ENCODE measurements around the gene RBM19.

Gene RBM19

GRCh38 chr12:113880988-113881962, 84.8 kb downstream of the RBM19 start:
- no peak for TF ChIP-seq CTCF (conservative IDR thresholded peaks at IDR 0.05; ENCODE audit: low read depth, low read length)
- H3K36me3 ChIP-seq (ENCODE audit: insufficient read depth), result no peaks in the 10 kb centered on the region
- no peak overlapping the region for H3K4me2 ChIP-seq
- no peaks in the 10 kb centered on the region for H3K79me2 ChIP-seq (ENCODE audit: insufficient read depth, low read depth)
- no peak overlapping the region for H3K4me3 ChIP-seq (IDR thresholded peaks at IDR 0.05; ENCODE audit: insufficient read depth, low read depth, low read length)
- no peak overlapping the region for H3K27ac ChIP-seq
- no peak overlapping the region for H3K9ac ChIP-seq
- no peaks in the 10 kb centered on the region for H3K4me1 ChIP-seq (ENCODE audit: low read depth, poor library complexity, severe bottlenecking)
- H3K27me3 ChIP-seq (ENCODE audit: insufficient read depth, low read depth), result no peaks in the 10 kb centered on the region
- no peak overlapping the region for H2AFZ ChIP-seq (ENCODE audit: low read depth)
- H4K20me1 ChIP-seq (ENCODE audit: insufficient read depth), result no peaks in the 10 kb centered on the region

DNA sequence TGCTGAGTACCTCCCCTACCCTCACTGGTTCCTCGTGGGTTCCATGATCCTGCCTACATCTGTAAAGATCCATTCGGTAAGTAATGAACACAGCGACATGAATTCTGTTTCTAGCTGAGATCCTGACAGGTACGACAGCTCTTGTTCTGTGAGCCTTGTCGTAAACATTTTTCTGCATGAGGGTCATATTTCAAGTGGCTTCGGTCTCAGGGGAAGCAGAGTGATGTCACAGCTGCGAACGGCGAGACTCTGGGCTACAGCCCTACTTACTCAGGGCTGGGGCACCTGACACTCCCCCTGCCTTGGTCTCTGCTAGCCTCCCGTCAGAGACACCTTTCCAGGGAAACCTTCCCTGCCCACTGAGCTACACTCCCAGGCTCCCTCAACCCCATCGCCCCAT, 85.8 kb downstream of the RBM19 start:
- H3K9ac ChIP-seq, result no peak overlapping the region
- H3K4me1 ChIP-seq (ENCODE audit: low read depth, poor library complexity, severe bottlenecking), result no peaks in the 10 kb centered on the region
- no peak overlapping the region for H3K27ac ChIP-seq
- no peaks in the 10 kb centered on the region for H3K79me2 ChIP-seq (ENCODE audit: insufficient read depth, low read depth)
- no peak overlapping the region for H3K4me3 ChIP-seq (IDR thresholded peaks at IDR 0.05; ENCODE audit: insufficient read depth, low read depth, low read length)
- no peaks in the 10 kb centered on the region for H3K36me3 ChIP-seq (ENCODE audit: insufficient read depth)
- no peak overlapping the region for H3K4me2 ChIP-seq
- H3K27me3 ChIP-seq (ENCODE audit: insufficient read depth, low read depth), result no peaks in the 10 kb centered on the region
- TF ChIP-seq CTCF (conservative IDR thresholded peaks at IDR 0.05; ENCODE audit: low read depth, low read length), result no peak
- H2AFZ ChIP-seq (ENCODE audit: low read depth), result no peak overlapping the region
- H4K20me1 ChIP-seq (ENCODE audit: insufficient read depth), result no peaks in the 10 kb centered on the region

- no peaks in the 10 kb centered on the region for H3K27me3 ChIP-seq (ENCODE audit: insufficient read depth, low read depth)
- H4K20me1 ChIP-seq (ENCODE audit: insufficient read depth), result no peaks in the 10 kb centered on the region
- no peaks in the 10 kb centered on the region for H3K36me3 ChIP-seq (ENCODE audit: insufficient read depth)
Observed at GRCh38 chr12:113879658-113880057, 86.5 kb downstream of the RBM19 start.

DNA sequence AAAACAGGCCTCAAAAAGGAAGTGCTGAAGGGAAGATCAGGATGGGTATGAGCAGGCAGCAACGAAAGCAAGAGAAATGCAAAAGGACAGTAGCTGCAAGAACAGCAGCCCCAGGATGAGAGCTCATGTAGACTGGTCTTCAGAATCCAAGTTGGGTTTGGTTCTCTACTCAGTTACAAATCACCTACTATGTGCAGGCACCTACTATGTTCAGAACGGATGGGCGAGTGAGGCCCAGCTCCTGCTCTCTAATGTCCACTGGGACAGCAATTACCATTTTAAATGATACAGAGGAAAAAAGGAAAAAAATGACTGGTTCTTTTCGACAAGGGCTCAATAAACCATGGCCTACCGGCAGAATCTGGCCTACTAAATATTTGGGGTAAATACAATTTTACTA, 88.5 kb downstream of the RBM19 start:
- Histone ChIP-seq H2AFZ (ENCODE audit: low read depth) (no peak overlapping the region), H3K4me1 (ENCODE audit: low read depth, poor library complexity, severe bottlenecking) (no peaks in the 10 kb centered on the region), H3K4me3 (IDR thresholded peaks at IDR 0.05; ENCODE audit: insufficient read depth, low read depth, low read length) (no peak overlapping the region), H3K4me2 (no peak overlapping the region), H3K27ac (no peak overlapping the region), H4K20me1 (ENCODE audit: insufficient read depth) (no peaks in the 10 kb centered on the region), H3K36me3 (ENCODE audit: insufficient read depth) (no peaks in the 10 kb centered on the region), H3K79me2 (ENCODE audit: insufficient read depth, low read depth) (no peaks in the 10 kb centered on the region), H3K27me3 (ENCODE audit: insufficient read depth, low read depth) (no peaks in the 10 kb centered on the region), H3K9ac (no peak overlapping the region)
- no peak for TF ChIP-seq CTCF (conservative IDR thresholded peaks at IDR 0.05; ENCODE audit: low read depth, low read length)

More at GRCh38 chr12:113879658-113880057, 86.5 kb downstream of the RBM19 start:
- no peaks in the 10 kb centered on the region for H3K4me1 ChIP-seq (ENCODE audit: low read depth, poor library complexity, severe bottlenecking)
- H3K79me2 ChIP-seq (ENCODE audit: insufficient read depth, low read depth), result no peaks in the 10 kb centered on the region
- no peak for TF ChIP-seq CTCF (conservative IDR thresholded peaks at IDR 0.05; ENCODE audit: low read depth, low read length)
- H2AFZ ChIP-seq (ENCODE audit: low read depth), result no peak overlapping the region
- no peak overlapping the region for H3K4me2 ChIP-seq
- no peak overlapping the region for H3K27ac ChIP-seq
- H3K9ac ChIP-seq, result no peak overlapping the region
- no peak overlapping the region for H3K4me3 ChIP-seq (IDR thresholded peaks at IDR 0.05; ENCODE audit: insufficient read depth, low read depth, low read length)
